HG03575 (cell line): ENCODE data around the gene NPHP1.
"Not testable (repeated sequence)": the region's sequence is repeated elsewhere in the genome, so short reads cannot be mapped to it uniquely, and the experiment has no call there.

Experiments used
- ATAC-seq: cut with Tn5 transposase; IDR thresholded peaks from one replicate; pipeline ENCODE4 v1.9.1; 2021; ENCODE audit not compliant: unreplicated experiment, insufficient number of reproducible peaks, low FRiP score; ENCODE audit errors: extremely low read depth

NPHP1 gene

GRCh38 chr2:110108291-110108690 is 96.5 kb downstream of the NPHP1 start:
- not testable (repeated sequence) for ATAC-seq

- ATAC-seq, result no peak
Measured at GRCh38 chr2:110107092-110108079, 97.4 kb downstream of the NPHP1 start.

DNA sequence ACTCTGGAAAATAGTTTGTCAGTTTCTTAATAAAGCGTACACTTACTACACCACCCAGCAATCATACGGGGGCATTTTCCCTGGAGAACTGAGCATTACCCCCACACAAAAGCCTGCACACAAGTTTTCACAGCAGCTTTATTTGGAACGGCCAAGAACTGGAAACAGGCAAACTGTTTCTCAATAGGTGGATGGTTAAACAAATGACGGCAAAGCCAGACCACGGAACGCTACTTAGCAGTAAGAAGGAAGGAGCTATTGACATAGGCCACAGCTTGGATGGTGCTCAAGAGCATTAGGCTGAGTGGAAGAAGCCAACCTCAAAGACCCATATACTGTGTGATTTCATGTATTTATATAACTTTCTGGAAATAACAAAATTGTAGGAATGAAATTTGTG is 98.2 kb downstream of the NPHP1 start:
- no peak for ATAC-seq

GRCh38 chr2:110105608-110106467 is 99.0 kb downstream of the NPHP1 start:
- ATAC-seq, result no peak

DNA sequence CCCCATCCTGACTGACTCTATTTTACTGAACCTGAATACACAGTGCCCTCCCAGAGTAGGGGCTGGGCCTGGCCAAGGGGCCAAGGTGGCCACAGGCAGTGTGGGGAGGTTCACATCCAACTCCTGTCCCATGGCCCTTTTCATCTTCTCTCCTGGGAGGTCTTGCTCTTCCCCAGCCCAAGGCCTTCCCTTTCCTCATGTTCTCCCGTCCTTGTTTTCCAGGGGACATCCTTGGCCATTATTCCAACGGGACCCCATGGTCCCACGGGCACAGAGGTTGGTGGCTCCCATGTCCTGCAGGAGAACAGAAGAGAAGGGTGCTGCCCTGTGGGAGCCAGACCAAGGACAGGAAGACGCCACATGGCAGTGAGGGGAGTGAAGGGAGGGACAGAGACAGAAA is 99.6 kb downstream of the NPHP1 start:
- ATAC-seq, result no peak

GRCh38 chr2:110104025-110104771 is 100.6 kb downstream of the NPHP1 start:
- no peak for ATAC-seq

- no peak for ATAC-seq
Measured at GRCh38 chr2:110103061-110103961, 101.5 kb downstream of the NPHP1 start.

- no peak for ATAC-seq
Measured at GRCh38 chr2:110101901-110102803, 102.7 kb downstream of the NPHP1 start.

DNA sequence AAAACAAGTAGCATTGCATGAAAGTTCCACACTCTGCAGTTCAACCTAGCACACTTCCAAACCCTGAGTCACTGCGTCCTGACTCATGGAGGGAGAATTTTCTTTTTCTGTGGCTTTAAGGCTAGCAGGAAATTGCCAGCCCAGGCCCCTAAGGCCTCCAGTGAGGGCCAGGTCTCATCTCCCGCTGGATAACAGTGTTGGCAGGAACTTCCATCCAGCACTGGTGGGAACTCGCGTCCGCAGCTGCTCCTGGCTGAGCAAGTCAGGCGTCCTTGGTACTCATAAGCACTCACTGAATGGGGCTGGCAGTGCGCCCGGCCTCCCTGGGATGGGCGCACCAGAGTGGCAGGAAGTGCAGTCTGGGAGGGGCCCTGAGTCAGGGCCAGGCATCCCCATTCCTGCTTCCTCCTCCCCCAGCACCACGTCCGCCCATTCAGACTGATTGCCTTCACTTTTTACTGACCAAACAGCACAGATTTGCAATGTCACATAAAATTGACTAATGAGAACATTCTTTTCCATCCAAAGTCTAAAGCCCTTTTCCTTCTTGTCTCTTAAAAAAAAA is 103.5 kb downstream of the NPHP1 start:
- ATAC-seq, result no peak

DNA sequence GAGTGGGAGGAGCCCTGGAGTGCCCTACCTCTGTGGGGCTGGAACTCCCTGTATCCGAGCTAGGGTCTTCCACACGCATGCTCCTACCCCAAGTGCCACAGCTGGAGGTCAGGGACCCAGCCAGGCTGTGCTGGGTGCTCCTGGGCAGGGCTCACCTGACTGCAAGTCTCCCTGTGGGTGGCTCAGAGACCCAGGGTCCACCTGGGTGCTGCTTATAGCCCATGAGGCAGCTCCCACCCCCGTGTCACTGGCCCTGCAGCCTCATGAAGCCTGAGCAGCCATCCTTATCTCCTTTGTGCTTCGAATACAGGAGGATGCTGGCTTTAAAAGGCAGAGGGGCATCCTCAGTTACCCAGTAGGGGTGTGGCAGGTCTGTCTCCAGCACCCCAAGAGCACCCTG is 103.9 kb downstream of the NPHP1 start:
- not testable (repeated sequence) for ATAC-seq

DNA sequence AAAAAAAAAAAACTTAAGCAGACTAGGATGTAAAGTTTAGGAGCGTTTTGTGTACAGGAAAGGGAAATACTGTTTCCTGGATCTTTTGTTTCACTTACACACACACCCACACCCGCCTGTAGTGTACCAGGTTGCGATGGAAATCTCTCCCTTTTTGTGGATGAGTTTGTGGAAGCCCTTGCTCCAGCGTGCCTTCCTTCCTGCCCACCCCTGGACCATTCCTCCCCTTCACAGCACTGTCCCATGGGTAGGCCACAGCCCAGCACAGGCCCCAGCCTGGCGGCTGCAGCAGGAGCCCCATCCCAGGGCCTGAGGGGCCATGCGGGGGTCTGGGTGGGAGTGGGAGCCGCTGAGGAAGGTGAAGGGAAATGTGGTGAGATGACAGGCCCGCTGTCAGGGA is 104.3 kb downstream of the NPHP1 start:
- no peak for ATAC-seq

DNA sequence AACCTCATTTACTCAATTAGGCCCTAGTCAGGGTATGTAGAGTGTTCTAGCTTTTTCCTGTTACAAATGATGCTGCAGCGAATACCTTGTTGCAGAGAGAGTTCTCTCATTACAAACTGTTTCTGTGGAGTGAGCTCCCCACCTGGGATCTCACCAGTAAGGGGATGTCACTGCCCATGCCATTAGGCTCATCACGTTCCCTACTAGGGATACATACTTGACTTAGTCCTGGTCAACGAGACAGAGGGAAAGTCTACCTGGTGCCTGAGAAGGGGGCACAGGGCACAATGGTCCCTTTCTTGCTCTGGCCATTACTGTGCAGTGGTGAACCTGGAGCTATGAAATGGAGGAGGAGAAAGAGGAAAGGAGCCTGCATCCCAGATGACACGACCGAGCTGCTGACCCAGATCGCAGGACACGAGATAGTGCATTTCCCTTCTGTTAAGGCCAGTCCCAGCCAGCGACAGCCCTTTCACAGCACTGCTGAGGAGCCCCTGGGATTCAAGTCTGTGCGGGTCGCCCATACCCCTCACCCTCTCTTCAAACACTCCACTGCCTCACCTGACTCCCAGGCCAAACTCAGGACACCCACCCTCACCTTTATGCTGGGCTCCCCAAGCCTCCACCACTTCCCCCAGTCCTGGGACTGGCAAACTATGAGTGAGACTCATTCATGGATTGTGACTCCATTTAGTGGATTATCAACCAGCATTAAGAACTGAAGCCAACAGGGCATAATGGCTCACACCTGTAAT is 105.2 kb downstream of the NPHP1 start:
- no peak for ATAC-seq

- no peak for ATAC-seq
Measured at GRCh38 chr2:110099038-110099425, 105.8 kb downstream of the NPHP1 start.

DNA sequence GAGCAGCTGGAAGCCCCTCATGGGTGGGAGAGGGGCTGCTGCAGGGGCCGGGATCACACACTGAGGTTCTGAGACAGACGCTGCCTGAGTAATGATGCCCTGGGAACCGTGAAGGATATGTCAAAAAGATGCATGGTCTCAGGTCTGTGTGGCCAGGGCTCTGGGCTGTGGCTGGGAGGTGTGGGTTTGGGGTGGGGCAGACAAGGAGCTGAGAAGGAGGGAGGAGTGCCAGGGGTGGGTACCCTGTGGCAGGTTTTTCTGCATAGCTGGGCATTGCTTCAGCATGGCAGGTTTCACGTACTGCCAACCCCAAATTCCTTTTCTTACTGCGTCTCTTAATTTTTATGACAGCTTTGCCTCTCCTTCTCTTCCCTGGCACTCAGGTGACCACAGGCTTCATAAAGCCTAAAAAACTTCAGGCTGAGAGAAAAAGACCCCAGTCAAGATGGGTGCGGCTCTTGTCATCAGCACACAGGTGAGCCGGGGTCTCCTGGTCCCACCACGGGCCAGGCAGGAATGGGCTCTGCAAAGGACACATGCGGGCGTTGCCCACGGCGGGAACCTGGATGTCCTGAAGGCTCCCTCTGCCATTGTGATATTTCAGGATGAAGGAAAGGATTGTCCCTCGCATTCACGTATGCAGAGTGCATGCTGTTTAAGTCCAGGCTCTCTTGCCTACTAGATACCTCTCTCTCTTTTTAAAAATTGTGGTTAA is 107.2 kb downstream of the NPHP1 start:
- no peak for ATAC-seq

DNA sequence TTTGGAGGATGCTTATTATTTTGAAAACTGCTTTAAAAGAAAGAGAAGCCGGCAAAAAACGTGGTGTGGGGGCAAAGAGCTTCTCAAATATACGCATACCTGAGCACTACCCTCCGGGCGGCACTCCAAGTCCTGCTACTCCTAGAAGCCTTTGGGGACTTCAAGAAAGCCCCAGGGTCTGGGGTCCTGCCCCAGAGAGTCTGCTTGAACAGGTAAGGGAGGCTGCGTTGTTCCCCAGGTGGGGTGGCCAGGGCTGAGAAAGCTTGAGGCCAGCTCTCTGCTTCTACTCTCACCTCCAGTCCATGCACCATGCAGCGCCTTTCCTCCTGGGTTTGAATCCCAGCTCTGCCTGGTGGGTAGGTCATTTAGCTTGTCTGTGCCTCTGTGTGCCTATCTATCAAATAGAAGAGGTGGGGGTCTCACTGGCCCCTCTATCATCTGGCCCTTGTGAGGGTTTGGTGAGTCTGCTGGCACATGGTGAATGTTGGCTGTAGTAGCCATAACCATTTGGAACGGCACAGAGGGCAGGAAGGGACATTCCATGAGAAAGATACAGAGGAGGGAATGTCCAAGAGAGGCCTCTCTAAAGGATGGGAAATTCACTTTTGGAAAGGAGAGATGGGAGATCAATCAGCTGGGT is 108.7 kb downstream of the NPHP1 start:
- no peak for ATAC-seq
